IMR-90 (cell line): Measurements from ENCODE around the gene ZKSCAN8. TPM values are rescaled to one million over a fixed set of nuclear protein-coding genes. Genes with fewer than 3 reads are reported as not detected.

Experiments
- ATAC-seq: fragments of 200-7000 bp; cut with Tn5 transposase; 2 replicates; pipeline ENCODE4 v1.9.1; 2020; ENCODE audit warnings: low read depth, mild to moderate bottlenecking, moderate library complexity
- BruUV-seq: library from RNA; stranded (reverse); fragments of 400-500 nt; replicated peaks from 2 replicates; lab custom pipeline; 2021; lab: Mats Ljungman, UMichigan
- CTCF ChIA-PET: fragments of 300-600 bp; formaldehyde crosslinking; extraction: SDS; loops from one replicate; lab custom pipeline; 2021; ENCODE audit warnings: antibody characterized with exemption; lab: Yijun Ruan, JAX
- POLR2A ChIA-PET: fragments of 300-600 bp; sonication (Branson Sonifier 250); formaldehyde crosslinking; loops from one replicate; lab custom pipeline; 2022; ENCODE audit warnings: antibody characterized with exemption; ENCODE audit not compliant: unreplicated experiment; lab: Charles Lee
- DNase-seq: peaks from one replicate; pipeline ENCODE4 v3.0.0; 2013
- H2AFZ ChIP-seq: replicated peaks from 2 replicates; pipeline ENCODE3; 2013; ENCODE audit warnings: low read length, mild to moderate bottlenecking; ENCODE audit not compliant: poor library complexity
- H2AK5ac ChIP-seq: 2 replicates; pipeline ENCODE4 v1.6.1; 2013; ENCODE audit warnings: low read depth, low read length, inconsistent platforms
- H2AK9ac ChIP-seq: replicated peaks from 2 replicates; pipeline ENCODE3; 2013; ENCODE audit warnings: mild to moderate bottlenecking, low read depth, low read length, moderate library complexity; ENCODE audit not compliant: poor library complexity
- H2BK120ac ChIP-seq: 2 replicates; pipeline ENCODE4 v1.6.1; 2013; ENCODE audit warnings: low read depth, low read length, inconsistent platforms
- H2BK15ac ChIP-seq: 3 replicates; pipeline ENCODE4 v1.6.1; 2013; ENCODE audit warnings: low read depth, low read length, inconsistent platforms
- H2BK20ac ChIP-seq: 2 replicates; pipeline ENCODE4 v1.6.1; 2013; ENCODE audit warnings: low read depth, mild to moderate bottlenecking, inconsistent platforms, low read length, moderate library complexity
- H2BK5ac ChIP-seq: 2 replicates; pipeline ENCODE4 v1.6.1; 2013; ENCODE audit warnings: mild to moderate bottlenecking, low read depth, low read length, inconsistent platforms; ENCODE audit not compliant: poor library complexity, severe bottlenecking
- H3K14ac ChIP-seq: replicated peaks from 2 replicates; pipeline ENCODE4 v1.6.1; 2013; ENCODE audit warnings: low read depth, low read length, inconsistent platforms
- H3K18ac ChIP-seq: 2 replicates; pipeline ENCODE4 v1.6.1; 2013; ENCODE audit warnings: low read depth, low read length, control low read depth
- H3K23ac ChIP-seq: 2 replicates; pipeline ENCODE4 v1.6.1; 2013; ENCODE audit warnings: low read depth, low read length, inconsistent platforms
- H3K27ac ChIP-seq: 2 replicates; pipeline ENCODE4 v1.5.1; 2013; ENCODE audit warnings: mild to moderate bottlenecking, control low read depth, low read length; ENCODE audit not compliant: insufficient read depth
- H3K27me3 ChIP-seq: 2 replicates; pipeline ENCODE4 v1.6.1; 2013; ENCODE audit warnings: low read length; ENCODE audit not compliant: control insufficient read depth, insufficient read depth
- H3K36me3 ChIP-seq: 2 replicates; pipeline ENCODE4 v1.6.1; 2013; ENCODE audit warnings: low read length, mixed read lengths; ENCODE audit not compliant: control insufficient read depth, insufficient read depth
- H3K4ac ChIP-seq: 2 replicates; pipeline ENCODE4 v1.6.1; 2013; ENCODE audit warnings: low read depth, low read length, inconsistent platforms
- H3K4me1 ChIP-seq: 2 replicates; pipeline ENCODE4 v1.6.1; 2013; ENCODE audit warnings: low read length, mixed read lengths; ENCODE audit not compliant: control insufficient read depth, insufficient read depth
- H3K4me2 ChIP-seq: 2 replicates; pipeline ENCODE4 v1.6.1; 2013; ENCODE audit warnings: low read depth, mild to moderate bottlenecking, control low read depth, low read length, moderate library complexity
- H3K4me3 ChIP-seq: 2 replicates; pipeline ENCODE4 v1.5.1; 2013; ENCODE audit warnings: low read depth, mild to moderate bottlenecking, control low read depth, low read length, moderate library complexity; ENCODE audit not compliant: insufficient read depth
- H3K56ac ChIP-seq: 2 replicates; pipeline ENCODE4 v1.6.1; 2013; ENCODE audit warnings: low read length, inconsistent platforms; ENCODE audit not compliant: insufficient read depth; ENCODE audit errors: extremely low read depth
- H3K79me1 ChIP-seq, 2 experiments: 2 replicates each; pipeline ENCODE4 v1.6.1; 2013; ENCODE audit warnings: low read length in 2 of 2, inconsistent platforms in 1 of 2, low read depth in 1 of 2
- H3K9ac ChIP-seq: 2 replicates; pipeline ENCODE4 v1.6.1; 2013; ENCODE audit warnings: low read depth, low read length, control low read depth
- H3K9me1 ChIP-seq: 2 replicates; pipeline ENCODE4 v1.6.1; 2013; ENCODE audit warnings: low read length, inconsistent platforms; ENCODE audit not compliant: insufficient read depth
- H3K9me3 ChIP-seq: 2 replicates; pipeline ENCODE4 v1.6.1; 2013; ENCODE audit warnings: low read length; ENCODE audit not compliant: control insufficient read depth, insufficient read depth
- H4K20me1 ChIP-seq: 2 replicates; pipeline ENCODE4 v1.6.1; 2013; ENCODE audit warnings: low read length, inconsistent platforms; ENCODE audit not compliant: insufficient read depth
- H4K5ac ChIP-seq: 2 replicates; pipeline ENCODE4 v1.6.1; 2013; ENCODE audit warnings: mild to moderate bottlenecking, low read depth, low read length, control low read depth
- H4K8ac ChIP-seq, 2 experiments: 2 replicates each; pipeline ENCODE4 v1.6.1; 2013; ENCODE audit warnings: low read depth in 2 of 2, low read length in 2 of 2, control low read depth in 1 of 2, inconsistent platforms in 1 of 2
- H4K91ac ChIP-seq: 2 replicates; pipeline ENCODE4 v1.6.1; 2013; ENCODE audit warnings: low read depth, low read length, inconsistent platforms; ENCODE audit not compliant: insufficient read depth
- BHLHE40 ChIP-seq: fragments of 150-350 bp; IDR thresholded peaks from 2 replicates; pipeline ENCODE4 v1.6.1; 2016; ENCODE audit warnings: mild to moderate bottlenecking, low read depth, low read length
- CEBPB ChIP-seq: IDR thresholded peaks from 2 replicates; pipeline ENCODE4 v1.6.1; 2012; ENCODE audit warnings: low read depth, low read length, improper control_type of control experiment
- CHD1 ChIP-seq: IDR thresholded peaks from 2 replicates; pipeline ENCODE4 v1.6.1; 2012; ENCODE audit warnings: low read depth, low read length, improper control_type of control experiment
- CTCF ChIP-seq: conservative IDR thresholded peaks from 2 replicates; pipeline ENCODE4 v1.5.1; 2012; ENCODE audit warnings: mild to moderate bottlenecking, low read depth, low read length, improper control_type of control experiment
- ELK1 ChIP-seq: fragments of 150-350 bp; IDR thresholded peaks from 2 replicates; pipeline ENCODE4 v1.6.1; 2016; ENCODE audit warnings: low read depth, mild to moderate bottlenecking, low read length, moderate library complexity, borderline replicate concordance
- FOS ChIP-seq: fragments of 150-350 bp; IDR thresholded peaks from 2 replicates; pipeline ENCODE4 v1.6.1; 2016; ENCODE audit warnings: low read depth, low read length
- MAFK ChIP-seq: IDR thresholded peaks from 2 replicates; pipeline ENCODE4 v1.6.1; 2012; ENCODE audit warnings: low read depth, low read length, improper control_type of control experiment
- MAZ ChIP-seq: IDR thresholded peaks from 2 replicates; pipeline ENCODE4 v1.6.1; 2012; ENCODE audit warnings: low read depth, mild to moderate bottlenecking, low read length, improper control_type of control experiment, moderate library complexity, borderline replicate concordance
- MXI1 ChIP-seq: IDR thresholded peaks from 2 replicates; pipeline ENCODE4 v1.6.1; 2012; ENCODE audit warnings: low read depth, mild to moderate bottlenecking, low read length, moderate library complexity, borderline replicate concordance
- NFE2L2 ChIP-seq: fragments of 150-350 bp; IDR thresholded peaks from 2 replicates; pipeline ENCODE4 v1.6.1; 2016; ENCODE audit warnings: low read depth, mild to moderate bottlenecking, low read length
- POLR2A ChIP-seq: IDR thresholded peaks from 2 replicates; pipeline ENCODE4 v1.6.1; 2012; ENCODE audit warnings: mild to moderate bottlenecking, low read depth, low read length
- RAD21 ChIP-seq: IDR thresholded peaks from 2 replicates; pipeline ENCODE4 v1.6.1; 2012; ENCODE audit warnings: low read length, improper control_type of control experiment
- RCOR1 ChIP-seq: IDR thresholded peaks from 2 replicates; pipeline ENCODE4 v1.6.1; 2012; ENCODE audit warnings: mild to moderate bottlenecking, low read length, improper control_type of control experiment; ENCODE audit not compliant: insufficient replicate concordance
- RFX5 ChIP-seq: IDR thresholded peaks from 2 replicates; pipeline ENCODE4 v1.8.0; 2012; ENCODE audit warnings: low read depth, mild to moderate bottlenecking, low read length, moderate library complexity
- SMC3 ChIP-seq: fragments of 150-350 bp; IDR thresholded peaks from 2 replicates; pipeline ENCODE4 v1.6.1; 2016; ENCODE audit warnings: low read depth, mild to moderate bottlenecking, antibody characterized with exemption, low read length, moderate library complexity
- USF2 ChIP-seq: fragments of 150-350 bp; IDR thresholded peaks from 2 replicates; pipeline ENCODE4 v1.6.1; 2017; ENCODE audit warnings: mild to moderate bottlenecking, antibody characterized with exemption, low read length, low read depth
- WGBS, 2 experiments: methylation state at CpG; one replicate each; pipeline versions ENCODE4 v1.1.5 to v1.1.7; 2013; ENCODE audit warnings: missing lambda C conversion rate in 2 of 2; ENCODE audit not compliant: insufficient read length in 1 of 2; ENCODE audit errors: extremely low coverage in 2 of 2; 5-methylcytosine and 5-hydroxymethylcytosine counted together
- dilution Hi-C: fragments of 300-500 bp; cut with HindIII; formaldehyde crosslinking; loops from one replicate; pipeline ENCODE4 v1.14.3; 2018; ENCODE audit warnings: low sequenced_read_pairs; ENCODE audit not compliant: unreplicated experiment
- in situ Hi-C: fragments of 300-500 bp; cut with MboI; formaldehyde crosslinking; loops from 3 replicates; pipeline ENCODE4 v1.14.3; 2019; ENCODE audit warnings: low sequenced_read_pairs, inconsistent platforms, mixed read lengths
- intact Hi-C: fragments of 100-400 bp; cut with micrococcal nuclease; formaldehyde crosslinking; loops from 2 replicates; pipeline ENCODE4 v1.10.0; 2022
- polyA plus RNA-seq, 3 experiments: library from polyadenylated mRNA; depleted of rRNA; stranded (reverse); fragments of >200 nt; gene quantifications; 2 replicates each; pipeline ENCODE4 v1.2.3, GENCODE V29; 2012; ENCODE audit warnings: low replicate concordance in 1 of 3
- total RNA-seq: library from RNA; depleted of rRNA; stranded (reverse); fragments of >200 nt; gene quantifications from 2 replicates; pipeline ENCODE4 v1.2.3, GENCODE V29; 2012

Gene ZKSCAN8
- total and polyA plus RNA-seq, 2 of the 4 experiments (the other 2 are of a cell fraction): 8.3 to 22.8 TPM

GRCh38 chr6:28153546-28153945 is 11.9 kb downstream of the ZKSCAN8 start:
- Histone ChIP-seq H3K4me1 (no peaks in the 10 kb centered on the region), H3K14ac (no peak overlapping the region), H2BK20ac (no peak overlapping the region), H2AK9ac (no peak overlapping the region), H3K9me1 (no peaks in the 10 kb centered on the region), H3K4me3 (no peak overlapping the region), H3K9me3 (peaks cover 10% of the 10 kb centered on the region), H4K8ac (no peak overlapping the region), H2BK120ac (no peak overlapping the region), H3K27me3 (no peaks in the 10 kb centered on the region), H3K4me2 (no peak overlapping the region), H4K5ac (no peak overlapping the region), H3K56ac (no peak overlapping the region), H3K4ac (no peak overlapping the region), H2BK15ac (no peak overlapping the region), H2AFZ (no peak overlapping the region), H3K36me3 (peaks cover 43% of the 10 kb centered on the region), H3K18ac (no peak overlapping the region), H4K20me1 (no peaks in the 10 kb centered on the region), H3K23ac (no peak overlapping the region), H3K27ac (no peak overlapping the region), H2AK5ac (no peak overlapping the region), H2BK5ac (no peak overlapping the region), H3K79me1 (peaks cover 7 to 15% of the 10 kb centered on the region in 2 experiments), H3K9ac (no peak overlapping the region), H4K91ac (no peak overlapping the region)
- in situ Hi-C loops (no loop called here), dilution Hi-C loops (no loop called here), intact Hi-C loops (no loop called here)
- WGBS, 2 experiments: no CpG with 5 or more reads among the region's 1 CpG
- DNase-seq: no peak
- no peak for ATAC-seq
- CTCF ChIA-PET: interaction anchor here (1.3 kb wide), 1 partner anchor 10 kb away, joined by 3 read pairs; no protein-coding TSS in a partner anchor
- BruUV-seq: no TSS peak
- no peak for TF ChIP-seq MXI1
- TF ChIP-seq CHD1: no peak
- no peak for TF ChIP-seq CEBPB
- no peak for TF ChIP-seq BHLHE40
- TF ChIP-seq USF2: no peak
- no peak for TF ChIP-seq POLR2A
- no peak for TF ChIP-seq RAD21
- no peak for TF ChIP-seq SMC3
- TF ChIP-seq FOS: no peak
- TF ChIP-seq NFE2L2: no peak
- no peak for TF ChIP-seq MAFK
- TF ChIP-seq RFX5: no peak
- TF ChIP-seq MAZ: no peak
- TF ChIP-seq CTCF: no peak
- TF ChIP-seq ELK1: no peak
- TF ChIP-seq RCOR1: no peak
- POLR2A ChIA-PET: no interaction called here
